GM12801 (cell line): ENCODE measurements around the gene POMT2.

ENCODE experiments used
- CTCF ChIP-seq: IDR thresholded peaks from one replicate; pipeline ENCODE4 v1.5.1; 2011; ENCODE audit warnings: control low read depth; ENCODE audit not compliant: insufficient read length; ENCODE audit errors: extremely low read depth

Gene POMT2

GRCh38 chr14:77353469-77354141 lies 32.9 kb upstream of the POMT2 start:
- TF ChIP-seq CTCF: no peak

GRCh38 chr14:77347751-77348150 lies 27.1 kb upstream of the POMT2 start:
- no peak for TF ChIP-seq CTCF

- TF ChIP-seq CTCF: no peak
These were observed 25.8 kb upstream of the POMT2 start for GRCh38 chr14:77346495-77346894.

- no peak for TF ChIP-seq CTCF
These were observed 23.8 kb upstream of the POMT2 start for GRCh38 chr14:77344377-77344996.

GRCh38 chr14:77343662-77344061 lies 23.0 kb upstream of the POMT2 start:
- no peak for TF ChIP-seq CTCF

- no peak for TF ChIP-seq CTCF
These were observed 22.2 kb upstream of the POMT2 start for GRCh38 chr14:77342726-77343397.

- no peak for TF ChIP-seq CTCF
These were observed 19.7 kb upstream of the POMT2 start for GRCh38 chr14:77340389-77340788.
